Measurements from ENCODE around the gene KLHL4.

GRCh38 chrX:87515836-87516235 lies 1.8 kb upstream of the KLHL4 start:
- TF ChIP-seq, protein P1, sequence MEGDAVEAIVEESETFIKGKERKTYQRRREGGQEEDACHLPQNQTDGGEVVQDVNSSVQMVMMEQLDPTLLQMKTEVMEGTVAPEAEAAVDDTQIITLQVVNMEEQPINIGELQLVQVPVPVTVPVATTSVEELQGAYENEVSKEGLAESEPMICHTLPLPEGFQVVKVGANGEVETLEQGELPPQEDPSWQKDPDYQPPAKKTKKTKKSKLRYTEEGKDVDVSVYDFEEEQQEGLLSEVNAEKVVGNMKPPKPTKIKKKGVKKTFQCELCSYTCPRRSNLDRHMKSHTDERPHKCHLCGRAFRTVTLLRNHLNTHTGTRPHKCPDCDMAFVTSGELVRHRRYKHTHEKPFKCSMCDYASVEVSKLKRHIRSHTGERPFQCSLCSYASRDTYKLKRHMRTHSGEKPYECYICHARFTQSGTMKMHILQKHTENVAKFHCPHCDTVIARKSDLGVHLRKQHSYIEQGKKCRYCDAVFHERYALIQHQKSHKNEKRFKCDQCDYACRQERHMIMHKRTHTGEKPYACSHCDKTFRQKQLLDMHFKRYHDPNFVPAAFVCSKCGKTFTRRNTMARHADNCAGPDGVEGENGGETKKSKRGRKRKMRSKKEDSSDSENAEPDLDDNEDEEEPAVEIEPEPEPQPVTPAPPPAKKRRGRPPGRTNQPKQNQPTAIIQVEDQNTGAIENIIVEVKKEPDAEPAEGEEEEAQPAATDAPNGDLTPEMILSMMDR (IDR thresholded peaks at IDR 0.05), result no peak
- no peak for TF ChIP-seq EZH2 (IDR thresholded peaks at IDR 0.05; ENCODE audit: borderline replicate concordance, insufficient read depth, low read depth, low read length, poor library complexity, severe bottlenecking)
